NCI-H69 (cell line): Measurements from ENCODE around the gene RNF31.
"Not testable (repeated sequence)": the region's sequence is repeated elsewhere in the genome, so short reads cannot be mapped to it uniquely, and the experiment has no call there.

Source experiments
- DNase-seq: peaks from one replicate; lab custom pipeline; 2025; lab: John Stamatoyannopoulos, UW

RNF31 gene

DNA sequence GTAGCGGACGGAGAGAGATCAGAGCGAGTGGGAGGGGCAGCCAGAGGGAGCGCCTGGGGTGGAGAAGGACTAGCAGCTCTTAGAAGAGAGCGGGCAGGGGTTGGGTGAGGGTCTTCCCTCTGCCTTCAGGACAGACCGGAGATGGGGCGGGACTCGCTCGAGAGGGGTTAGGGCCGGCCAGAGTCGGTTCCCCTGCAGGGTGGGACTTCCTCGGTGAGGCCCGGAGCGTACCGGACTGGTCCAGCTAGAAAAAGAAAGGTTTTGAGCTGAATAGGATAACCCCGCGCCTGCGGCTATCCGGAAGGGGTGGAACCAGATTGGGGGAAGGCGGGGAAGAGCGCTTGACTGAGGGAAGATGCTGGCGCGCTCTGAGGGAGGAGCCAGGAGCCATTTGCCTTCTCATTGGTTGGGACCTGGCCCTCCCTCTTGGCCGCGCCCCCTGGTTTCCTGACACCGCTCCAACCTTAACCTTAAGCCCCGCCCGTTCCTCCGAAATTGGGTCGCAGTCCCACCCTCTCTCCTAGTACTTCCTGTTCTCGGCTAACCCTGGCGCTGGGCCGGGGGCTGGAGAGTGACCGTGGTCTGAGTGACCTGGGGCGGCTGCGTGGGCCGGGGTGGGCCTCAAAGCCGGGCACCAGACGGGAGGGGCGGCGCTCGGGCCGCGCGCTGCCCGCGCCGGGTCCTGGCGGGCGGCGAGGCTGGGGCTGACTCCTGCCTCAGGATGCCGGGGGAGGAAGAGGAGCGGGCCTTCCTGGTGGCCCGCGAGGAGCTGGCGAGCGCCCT, at the start of gene RNF31:
Gene RNF31 (plus strand): TSS at position 521 of the 783 bp plus-strand sequence. CDS start 201 bp downstream, at position 722.
- peak; percentile 99 for DNase-seq

GRCh38 chr14:24098229-24098926, 48.9 kb upstream of the RNF31 start:
- no peak for DNase-seq

- DNase-seq: peak; percentile 53
Measured at GRCh38 chr14:24098927-24099813, 48.1 kb upstream of the RNF31 start.

GRCh38 chr14:24100197-24100981, 46.9 kb upstream of the RNF31 start:
- no peak for DNase-seq

GRCh38 chr14:24100982-24101494, 46.3 kb upstream of the RNF31 start:
- DNase-seq: no peak

GRCh38 chr14:24102357-24103048, 44.8 kb upstream of the RNF31 start:
- DNase-seq: no peak

DNA sequence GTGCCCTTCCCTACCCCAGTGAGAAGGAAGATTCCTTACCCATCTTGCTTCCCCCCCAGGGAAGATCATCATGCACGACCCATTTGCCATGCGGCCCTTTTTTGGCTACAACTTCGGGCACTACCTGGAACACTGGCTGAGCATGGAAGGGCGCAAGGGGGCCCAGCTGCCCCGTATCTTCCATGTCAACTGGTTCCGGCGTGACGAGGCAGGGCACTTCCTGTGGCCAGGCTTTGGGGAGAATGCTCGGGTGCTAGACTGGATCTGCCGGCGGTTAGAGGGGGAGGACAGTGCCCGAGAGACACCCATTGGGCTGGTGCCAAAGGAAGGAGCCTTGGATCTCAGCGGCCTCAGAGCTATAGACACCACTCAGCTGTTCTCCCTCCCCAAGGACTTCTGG, 43.8 kb upstream of the RNF31 start:
- DNase-seq: no peak

DNA sequence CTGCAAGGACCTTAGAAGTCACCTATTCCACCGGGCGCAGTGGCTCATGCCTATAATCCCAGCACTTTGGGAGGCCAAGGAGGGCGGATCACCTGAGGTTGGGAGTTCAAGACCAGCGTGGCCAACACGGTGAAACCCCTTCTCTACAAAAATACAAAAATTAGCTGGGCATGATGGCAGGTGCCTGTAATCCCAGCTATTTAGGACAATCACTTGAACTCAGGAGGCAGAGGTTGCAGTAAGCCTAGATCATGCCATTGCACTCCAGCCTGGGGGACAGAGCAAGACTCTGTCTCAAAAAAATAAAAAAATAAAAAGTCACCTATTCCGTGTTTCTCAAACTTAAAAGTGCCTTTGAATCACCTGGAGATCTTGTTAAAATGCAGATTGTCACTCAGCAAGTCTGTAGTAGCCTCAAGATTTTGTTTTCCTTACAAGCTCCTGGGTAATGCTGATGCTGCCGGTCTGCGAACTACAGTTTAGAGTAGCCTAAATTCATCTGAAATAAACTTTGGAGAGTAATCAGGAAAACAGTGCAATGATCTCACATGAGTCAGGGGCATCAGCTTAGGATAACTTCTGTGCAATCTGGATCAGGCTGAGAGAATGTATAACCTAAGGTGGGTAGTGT, 41.6 kb upstream of the RNF31 start:
- DNase-seq: not testable (repeated sequence)

DNA sequence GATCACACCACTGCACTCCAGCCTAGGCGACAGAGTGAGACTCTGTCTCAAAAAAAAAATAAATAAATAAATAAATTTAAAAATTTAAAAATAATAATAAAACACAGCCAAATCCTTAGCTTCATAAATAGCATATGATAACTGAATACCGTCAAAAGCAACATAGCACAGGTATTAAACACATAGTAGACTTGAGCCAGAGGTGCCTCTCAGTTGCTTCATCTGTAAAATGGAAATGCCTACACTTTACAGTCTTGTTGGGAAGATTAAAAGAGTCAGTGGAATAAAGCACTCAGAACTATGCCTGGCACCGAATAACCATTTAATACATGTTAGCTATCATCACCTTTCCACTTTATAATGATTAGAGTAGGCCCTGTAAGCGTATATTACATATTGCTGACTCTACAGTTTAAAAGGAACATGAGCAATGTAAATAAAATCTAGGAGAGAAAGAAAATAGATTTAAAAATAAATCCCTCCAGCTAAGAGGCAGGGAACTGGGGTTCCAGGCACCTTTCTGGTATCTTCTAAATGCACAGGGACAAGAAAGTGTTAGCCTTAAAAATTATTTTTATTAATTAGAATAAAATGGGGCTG, 40.5 kb upstream of the RNF31 start:
- DNase-seq: no peak

GRCh38 chr14:24108336-24108874, 38.9 kb upstream of the RNF31 start:
- no peak for DNase-seq

- DNase-seq: no peak
Measured at GRCh38 chr14:24110060-24110459, 37.2 kb upstream of the RNF31 start.

GRCh38 chr14:24110523-24110922, 36.8 kb upstream of the RNF31 start:
- DNase-seq: no peak

- DNase-seq: no peak
Measured at GRCh38 chr14:24113379-24113800, 33.9 kb upstream of the RNF31 start.

GRCh38 chr14:24113801-24114531, 33.3 kb upstream of the RNF31 start:
- peak; percentile 92 for DNase-seq

GRCh38 chr14:24114532-24115421, 32.5 kb upstream of the RNF31 start, which contains the start of the genes DCAF11 and NRL:
DCAF11 (plus strand) TSS chr14:24114777; CDS start chr14:24115595, 818 bp downstream.
NRL (minus strand) TSS chr14:24114949; CDS start chr14:24082848, 32,101 bp downstream.
- peak; percentile 100 for DNase-seq

DNA sequence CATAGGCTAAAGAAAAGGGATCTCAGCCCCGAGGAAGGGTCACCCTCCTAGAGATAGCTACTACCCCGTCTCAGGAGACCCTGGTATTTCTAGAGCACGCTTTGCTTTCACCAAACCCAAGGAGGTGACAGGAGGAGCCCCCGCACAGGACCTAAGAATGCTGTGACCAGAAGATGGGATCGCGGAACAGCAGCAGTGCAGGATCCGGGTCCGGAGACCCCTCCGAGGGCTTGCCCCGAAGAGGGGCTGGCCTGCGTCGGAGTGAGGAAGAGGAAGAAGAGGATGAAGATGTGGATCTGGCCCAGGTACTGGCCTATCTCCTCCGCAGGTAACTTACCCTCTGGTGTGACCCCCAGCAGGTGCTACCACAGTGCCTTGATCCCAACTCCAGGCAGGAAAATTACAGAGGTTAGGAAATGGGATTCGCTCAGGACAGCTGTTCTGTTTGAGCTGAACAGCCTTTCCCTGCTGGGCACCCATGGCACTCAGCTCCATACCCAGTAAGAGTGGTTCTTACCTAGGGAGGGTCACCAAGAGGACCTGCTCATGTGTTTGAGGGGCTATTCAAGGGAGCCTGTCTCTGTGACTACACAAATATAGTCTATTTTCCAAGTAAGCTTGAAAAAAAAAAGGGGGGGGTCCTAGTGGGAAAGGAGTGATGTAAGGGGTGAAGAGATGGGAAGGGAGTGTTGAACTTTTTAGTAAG, 31.7 kb upstream of the RNF31 start:
- DNase-seq: peak; percentile 46
